GM19395 (cell line): Measurements from ENCODE around the gene BCL2.

ENCODE experiments used
- ATAC-seq: cut with Tn5 transposase; IDR thresholded peaks from one replicate; pipeline ENCODE4 v1.9.1; 2021; ENCODE audit warnings: mild to moderate bottlenecking, moderate library complexity; ENCODE audit not compliant: unreplicated experiment

The BCL2 gene

DNA sequence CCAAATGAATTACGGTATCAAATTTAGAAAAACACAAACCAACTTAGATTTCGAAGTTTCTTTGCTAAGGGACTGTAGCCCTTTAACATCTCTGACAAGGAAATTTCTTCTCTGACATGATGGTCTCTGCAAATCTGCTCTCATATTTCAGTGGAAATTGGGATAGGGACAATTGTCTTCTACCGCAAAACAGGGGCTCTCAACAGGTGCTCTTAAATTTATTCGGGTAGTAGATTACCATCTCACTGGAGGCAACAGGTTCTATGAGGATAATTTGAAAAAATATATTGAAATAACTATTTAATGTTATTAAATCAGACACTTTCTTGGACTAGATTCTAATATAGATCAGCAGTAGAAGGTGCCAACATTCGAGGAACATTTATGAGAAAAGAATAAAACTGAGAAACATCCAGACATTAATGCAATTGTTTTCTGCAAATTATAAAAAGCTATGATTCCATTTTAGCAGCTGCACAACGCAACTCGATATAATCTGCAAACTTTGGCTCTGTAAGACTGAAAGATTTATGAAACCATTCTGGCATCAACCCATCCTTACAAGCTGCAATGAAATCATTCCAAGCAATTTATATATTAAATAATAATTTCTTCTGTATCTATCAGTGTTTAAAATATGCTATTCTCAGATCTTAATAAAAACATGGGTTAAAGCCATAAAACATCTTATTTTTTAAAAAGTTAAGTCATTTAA is 10.0 kb upstream of the BCL2 start:
- no peak for ATAC-seq

DNA sequence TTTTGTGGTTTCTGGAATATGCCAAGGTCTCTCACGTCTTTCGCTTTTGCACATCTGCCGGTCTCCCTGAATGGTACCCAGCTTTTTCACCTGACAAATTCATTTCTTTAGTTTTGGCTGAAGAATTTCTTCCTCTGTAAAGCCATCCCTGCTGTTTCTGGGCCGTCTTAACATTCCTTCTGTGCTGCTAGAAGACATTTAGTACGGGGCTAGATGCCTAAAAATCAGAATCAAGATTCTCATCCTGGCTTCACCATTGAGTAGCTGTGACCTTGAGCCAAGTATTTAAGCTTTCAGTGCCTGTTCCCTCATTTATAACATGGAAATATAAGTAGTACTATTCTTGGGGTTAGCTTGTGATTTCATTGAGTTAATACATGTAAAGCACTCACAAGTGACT is 6.4 kb upstream of the BCL2 start:
- no peak for ATAC-seq

DNA sequence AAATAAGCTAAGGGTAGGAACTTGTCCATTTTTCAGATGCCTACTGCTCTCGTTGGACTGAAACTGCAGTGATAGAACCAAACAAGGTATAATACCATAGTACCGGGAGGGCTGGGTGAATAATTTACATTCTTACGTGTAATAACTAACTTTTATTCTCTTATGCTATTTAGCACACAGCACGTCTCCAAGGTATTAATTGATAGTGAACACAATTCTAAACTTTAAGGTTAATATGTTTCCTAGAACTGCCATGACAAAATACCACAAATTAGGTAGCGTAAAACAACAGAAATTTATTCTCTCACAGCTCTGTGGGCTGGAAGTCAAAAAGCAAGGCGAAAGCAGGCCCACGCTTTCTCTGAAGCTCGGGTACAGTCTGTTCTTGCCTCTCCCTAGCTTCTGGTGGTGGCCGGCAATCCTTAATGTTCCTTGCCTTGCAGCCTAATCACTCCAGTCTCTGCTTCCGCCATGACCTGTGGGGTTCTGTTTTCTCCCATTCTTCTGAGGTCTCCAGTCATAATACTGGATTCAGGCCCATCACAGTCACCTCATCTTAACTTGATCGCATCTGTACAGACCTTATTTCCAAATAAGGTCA is 5.6 kb upstream of the BCL2 start:
- ATAC-seq, result no peak

- ATAC-seq, result no peak
Measured at GRCh38 chr18:63322908-63323634, 3.5 kb upstream of the BCL2 start.

- ATAC-seq, result no peak
Measured at GRCh38 chr18:63322206-63322605, 2.6 kb upstream of the BCL2 start.

- no peak for ATAC-seq
Measured at GRCh38 chr18:63321291-63321690, 1.7 kb upstream of the BCL2 start.

DNA sequence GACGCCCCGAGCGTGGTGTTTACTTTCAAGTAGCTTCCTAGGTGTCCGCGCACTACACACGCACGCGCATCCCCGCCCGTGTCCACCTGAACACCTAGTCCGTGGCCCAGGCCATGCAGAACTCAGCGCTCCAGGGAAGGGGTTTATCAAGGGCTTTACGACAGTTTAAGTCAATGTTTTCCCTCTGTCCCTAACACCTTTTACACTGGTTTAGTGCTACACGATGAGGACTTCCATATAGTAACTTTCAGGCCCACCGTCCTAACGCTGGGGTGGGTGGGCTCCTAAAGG is 1.4 kb upstream of the BCL2 start:
- ATAC-seq, result no peak

GRCh38 chr18:63320123-63320974 is 780 bp upstream of the BCL2 start:
- peak; percentile 63 for ATAC-seq

- ATAC-seq, result no peak
Measured at GRCh38 chr18:63318889-63319382, 633 bp downstream of the BCL2 start.

DNA sequence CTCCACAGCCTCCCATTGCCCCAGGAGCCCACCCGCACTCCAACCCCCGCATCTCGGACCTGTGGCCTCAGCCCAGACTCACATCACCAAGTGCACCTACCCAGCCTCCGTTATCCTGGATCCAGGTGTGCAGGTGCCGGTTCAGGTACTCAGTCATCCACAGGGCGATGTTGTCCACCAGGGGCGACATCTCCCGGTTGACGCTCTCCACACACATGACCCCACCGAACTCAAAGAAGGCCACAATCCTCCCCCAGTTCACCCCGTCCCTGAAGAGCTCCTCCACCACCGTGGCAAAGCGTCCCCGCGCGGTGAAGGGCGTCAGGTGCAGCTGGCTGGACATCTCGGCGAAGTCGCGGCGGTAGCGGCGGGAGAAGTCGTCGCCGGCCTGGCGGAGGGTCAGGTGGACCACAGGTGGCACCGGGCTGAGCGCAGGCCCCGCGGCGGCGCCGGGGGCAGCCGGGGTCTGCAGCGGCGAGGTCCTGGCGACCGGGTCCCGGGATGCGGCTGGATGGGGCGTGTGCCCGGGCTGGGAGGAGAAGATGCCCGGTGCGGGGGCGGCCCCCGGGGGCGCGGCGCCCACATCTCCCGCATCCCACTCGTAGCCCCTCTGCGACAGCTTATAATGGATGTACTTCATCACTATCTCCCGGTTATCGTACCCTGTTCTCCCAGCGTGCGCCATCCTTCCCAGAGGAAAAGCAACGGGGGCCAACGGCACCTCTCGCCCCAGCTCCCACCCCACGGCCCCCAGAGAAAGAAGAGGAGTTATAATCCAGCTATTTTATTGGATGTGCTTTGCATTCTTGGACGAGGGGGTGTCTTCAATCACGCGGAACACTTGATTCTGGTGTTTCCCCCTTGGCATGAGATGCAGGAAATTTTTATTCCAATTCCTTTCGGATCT is 1.3 kb downstream of the BCL2 start:
- ATAC-seq, result peak; percentile 52

- no peak for ATAC-seq
Measured at GRCh38 chr18:63317556-63317946, 2.0 kb downstream of the BCL2 start.

DNA sequence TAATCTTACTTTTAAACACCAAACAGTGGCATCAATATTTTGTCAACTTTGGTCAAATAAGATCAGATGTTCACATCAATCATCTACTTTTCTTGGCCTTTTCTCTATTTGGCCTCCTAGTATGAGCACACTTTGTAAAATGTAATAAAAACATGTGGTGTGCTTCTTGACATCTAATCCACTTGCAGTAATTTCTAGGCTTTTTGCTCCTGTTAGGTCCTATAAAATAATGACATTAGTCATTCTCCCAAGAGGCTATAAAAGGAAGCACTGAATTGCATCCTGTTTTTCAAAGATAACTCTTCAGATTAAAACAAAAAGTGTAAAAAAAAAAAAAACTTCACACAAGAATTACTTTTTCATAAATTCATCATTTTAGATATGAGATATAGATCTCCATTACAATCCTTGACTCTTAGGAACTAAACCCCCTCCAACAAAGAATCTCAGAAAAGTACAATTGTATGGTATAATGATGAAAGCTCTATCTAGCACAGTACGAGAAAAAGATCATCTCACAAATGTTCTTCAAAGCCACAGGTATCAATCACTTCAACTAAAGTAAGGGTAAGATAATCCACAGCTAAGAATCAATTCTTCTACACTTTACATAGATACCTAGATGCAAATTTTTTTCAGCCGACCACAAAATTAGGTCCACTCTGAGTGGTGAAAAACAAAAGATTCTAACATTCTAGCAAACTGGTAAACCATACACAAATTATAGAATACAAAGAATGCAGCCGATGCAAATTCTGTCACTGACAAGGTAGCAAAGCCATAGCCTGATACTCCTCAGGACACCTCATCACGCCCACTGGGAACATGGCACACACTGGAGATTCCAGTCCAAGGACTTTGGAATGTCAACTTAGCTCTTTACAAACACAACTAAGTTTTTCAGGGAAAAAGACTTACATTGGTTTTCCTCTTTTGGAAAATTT is 2.7 kb downstream of the BCL2 start:
- no peak for ATAC-seq

GRCh38 chr18:63315876-63316275 is 3.7 kb downstream of the BCL2 start:
- ATAC-seq, result no peak

DNA sequence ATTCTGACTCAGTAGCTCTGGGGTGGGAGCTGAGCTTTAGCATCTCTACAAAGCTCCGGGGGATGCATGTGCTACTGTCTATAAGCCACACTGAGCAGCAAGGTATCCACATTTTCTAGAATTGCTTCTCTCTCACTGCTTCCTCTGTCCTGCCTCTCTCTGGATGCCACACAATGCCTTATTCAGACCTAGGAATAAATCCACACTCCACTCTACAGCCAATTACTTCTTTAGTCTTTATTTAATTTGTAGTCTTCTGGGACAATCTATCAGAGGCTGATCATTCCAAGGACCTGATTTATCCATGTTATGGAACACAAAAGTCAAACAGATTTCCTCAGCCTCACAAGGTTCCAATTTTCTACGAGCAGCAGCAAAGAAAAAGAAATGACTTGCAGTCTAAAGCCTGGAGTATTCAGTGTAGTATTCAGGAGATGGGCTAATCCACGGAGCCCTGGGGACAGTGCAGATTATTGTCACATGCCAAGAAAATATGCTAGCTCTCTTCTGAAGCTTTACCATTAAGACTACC is 4.4 kb downstream of the BCL2 start:
- no peak for ATAC-seq

- ATAC-seq, result no peak
Measured at GRCh38 chr18:63314062-63314790, 5.3 kb downstream of the BCL2 start.

- ATAC-seq, result no peak
Measured at GRCh38 chr18:63313396-63313917, 6.1 kb downstream of the BCL2 start.

GRCh38 chr18:63312737-63313395 is 6.7 kb downstream of the BCL2 start:
- ATAC-seq, result peak; percentile 43
